Breast epithelium (tissue), 4 donors: ENCODE data around the gene CCBE1. TPM values are rescaled to one million over a fixed set of nuclear protein-coding genes. Genes with fewer than 3 reads are reported as not detected.
A peak's percentile ranks its signal among the peaks of the same experiment; 100 is the strongest.

ENCODE experiments used
- DNase-seq, 2 donors: peaks; one replicate each; pipeline ENCODE4 v3.0.0-alpha.2; 2019; ENCODE audit warnings: low spot score in 2 of 2
- H3K27ac ChIP-seq, 2 donors: fragments of 200-600 bp; sonication (generic) in 1 of 2; one replicate each; pipeline ENCODE4 v1.5.1; 2016 to 2019; ENCODE audit warnings: mild to moderate bottlenecking in 1 of 2
- H3K27me3 ChIP-seq, 2 donors: fragments of 200-600 bp; sonication (generic) in 1 of 2; one replicate each; pipeline versions ENCODE4 v1.5.1 to v1.6.0; 2017 to 2019; ENCODE audit warnings: control low read depth in 1 of 2, mild to moderate bottlenecking in 1 of 2
- H3K36me3 ChIP-seq: fragments of 200-600 bp; one replicate; pipeline ENCODE4 v1.5.1; 2019
- H3K4me1 ChIP-seq, 2 donors: fragments of 200-600 bp; sonication (generic); one replicate each; pipeline ENCODE4 v1.5.1; 2016 to 2019; ENCODE audit warnings: control low read depth in 1 of 2
- H3K4me3 ChIP-seq, 3 donors: fragments of 200-600 bp; sonication (generic); 1 replicate in 2 of 3; 2 replicates in 1 of 3; pipeline ENCODE4 v1.5.1; 2016 to 2019; ENCODE audit warnings: mild to moderate bottlenecking in 3 of 3, moderate library complexity in 2 of 3
- H3K9me3 ChIP-seq, 2 donors: fragments of 200-600 bp; sonication (generic) in 1 of 2; one replicate each; pipeline ENCODE4 v1.5.1; 2016 to 2019; ENCODE audit warnings: control low read depth in 1 of 2
- POLR2A ChIP-seq: fragments of 450-650 bp; IDR thresholded peaks from one replicate; pipeline ENCODE4 v1.6.1; 2016; ENCODE audit warnings: antibody characterized with exemption, mild to moderate bottlenecking, moderate library complexity
- POLR2AphosphoS5 ChIP-seq, 3 donors: sonication (generic); formaldehyde crosslinking; IDR thresholded peaks; one replicate each; pipeline ENCODE4 v1.6.1; 2017; ENCODE audit warnings: antibody characterized with exemption in 3 of 3
- intact Hi-C: fragments of 100-400 bp; cut with DNase I; formaldehyde crosslinking; loops from one replicate; pipeline ENCODE4 v1.15.1; 2023; ENCODE audit warnings: low total_unique reads
- total RNA-seq, 3 donors: library from RNA; depleted of rRNA; stranded (reverse); fragments of >200 nt; gene quantifications; one replicate each; pipeline ENCODE4 v1.1.0, GENCODE V29; 2016
- TF ChIP-seq, protein P1 (sequence below), 3 donors: fragments of 450-650 bp; IDR thresholded peaks; one replicate each; pipeline ENCODE4 v1.5.1; 2016 to 2017; ENCODE audit warnings: antibody characterized with exemption in 3 of 3, mild to moderate bottlenecking in 3 of 3, moderate library complexity in 3 of 3

CCBE1 gene
- total RNA-seq, 3 donors from 2014 or later = 3.5 to 4.9 (median 4.0) TPM

DNA sequence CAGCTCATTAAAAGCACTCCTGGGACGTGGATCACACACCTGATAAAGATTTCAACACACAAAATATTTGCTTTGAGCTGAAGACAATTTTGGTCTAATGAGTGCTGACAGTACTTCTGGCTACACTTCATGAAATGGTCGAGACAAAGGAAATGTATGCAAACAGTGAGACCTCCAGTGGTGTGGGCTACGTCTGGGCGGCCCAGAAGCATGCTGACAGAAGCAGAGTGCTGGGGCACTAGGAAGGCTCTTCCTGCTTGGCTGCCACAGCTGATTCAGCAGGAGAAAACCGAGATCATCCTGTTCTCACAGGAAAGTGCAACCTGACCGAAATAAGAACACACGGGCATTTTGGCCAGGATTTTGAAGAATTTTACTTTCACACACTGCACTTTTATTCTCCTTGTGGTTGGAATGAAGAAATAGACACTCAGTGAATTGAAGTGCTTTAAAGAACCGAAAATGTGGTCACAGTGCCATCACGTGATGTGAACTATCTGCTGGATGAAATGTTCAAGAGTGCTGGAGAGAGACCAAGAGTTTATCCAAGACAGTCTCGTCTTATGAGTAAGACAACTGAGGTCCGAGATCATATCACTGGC, 149.5 kb downstream of the CCBE1 start:
- H3K36me3 ChIP-seq = no peaks in the 10 kb centered on the region
- peak overlapping the region; percentile 1 to 31 for H3K27ac ChIP-seq
- DNase-seq = peak in 1 of 2 donors; percentile 45
- H3K4me1 ChIP-seq = peaks cover 0 to 5% of the 10 kb centered on the region in 2 donors
- H3K4me3 ChIP-seq = peak overlapping the region in 1 of 3 donors; percentile 0
- no peaks in the 10 kb centered on the region for H3K27me3 ChIP-seq
- no peaks in the 10 kb centered on the region for H3K9me3 ChIP-seq
- TF ChIP-seq, protein P1, sequence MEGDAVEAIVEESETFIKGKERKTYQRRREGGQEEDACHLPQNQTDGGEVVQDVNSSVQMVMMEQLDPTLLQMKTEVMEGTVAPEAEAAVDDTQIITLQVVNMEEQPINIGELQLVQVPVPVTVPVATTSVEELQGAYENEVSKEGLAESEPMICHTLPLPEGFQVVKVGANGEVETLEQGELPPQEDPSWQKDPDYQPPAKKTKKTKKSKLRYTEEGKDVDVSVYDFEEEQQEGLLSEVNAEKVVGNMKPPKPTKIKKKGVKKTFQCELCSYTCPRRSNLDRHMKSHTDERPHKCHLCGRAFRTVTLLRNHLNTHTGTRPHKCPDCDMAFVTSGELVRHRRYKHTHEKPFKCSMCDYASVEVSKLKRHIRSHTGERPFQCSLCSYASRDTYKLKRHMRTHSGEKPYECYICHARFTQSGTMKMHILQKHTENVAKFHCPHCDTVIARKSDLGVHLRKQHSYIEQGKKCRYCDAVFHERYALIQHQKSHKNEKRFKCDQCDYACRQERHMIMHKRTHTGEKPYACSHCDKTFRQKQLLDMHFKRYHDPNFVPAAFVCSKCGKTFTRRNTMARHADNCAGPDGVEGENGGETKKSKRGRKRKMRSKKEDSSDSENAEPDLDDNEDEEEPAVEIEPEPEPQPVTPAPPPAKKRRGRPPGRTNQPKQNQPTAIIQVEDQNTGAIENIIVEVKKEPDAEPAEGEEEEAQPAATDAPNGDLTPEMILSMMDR (IDR thresholded peaks at IDR 0.05) = peak; percentile 12 to 49 (median 34)
- TF ChIP-seq POLR2AphosphoS5 (IDR thresholded peaks at IDR 0.05) (peak in 2 of 3 donors; percentile 45 to 54), POLR2A (no peak)
- intact Hi-C loops = no loop called here

DNA sequence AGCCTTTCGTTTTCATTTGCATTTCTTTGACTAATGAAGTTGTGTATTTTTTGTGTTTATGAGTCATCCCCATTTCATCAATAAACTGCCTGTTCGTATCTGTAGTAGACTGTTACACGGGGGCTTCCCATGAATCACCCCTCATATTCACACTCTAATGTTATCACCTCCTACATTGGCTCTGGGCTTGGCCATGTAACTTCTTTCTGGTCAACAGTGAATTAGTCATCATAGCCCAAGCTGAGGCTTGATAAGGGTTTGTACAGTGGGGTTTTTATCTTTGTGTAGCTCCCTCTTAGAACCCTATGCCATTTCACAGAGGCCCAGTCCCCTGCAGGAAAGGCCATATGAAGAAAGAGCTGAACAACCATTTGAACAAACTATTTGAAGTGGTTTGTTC, 151.0 kb downstream of the CCBE1 start:
- TF ChIP-seq, protein P1 (IDR thresholded peaks at IDR 0.05) = no peak
- TF ChIP-seq POLR2A (no peak), POLR2AphosphoS5 (IDR thresholded peaks at IDR 0.05) (no peak)

DNA sequence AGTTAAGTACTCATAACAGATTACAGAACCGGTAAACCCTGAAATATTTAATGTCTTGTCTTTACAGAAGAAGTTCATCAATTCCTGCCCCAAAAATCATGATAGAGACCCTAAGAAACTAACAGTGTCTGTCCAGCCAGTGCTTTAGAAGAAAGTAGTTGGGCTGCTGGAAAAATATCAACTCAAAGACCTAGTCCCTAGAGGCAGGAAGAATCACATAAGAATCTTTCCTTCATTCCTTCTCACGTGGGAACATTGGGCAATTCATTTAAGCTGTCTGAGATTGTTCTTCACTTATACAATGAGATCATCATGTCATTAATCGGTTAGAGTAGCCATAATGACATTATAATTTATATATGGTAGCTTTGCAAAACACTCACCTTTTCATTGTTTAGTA, 156.4 kb downstream of the CCBE1 start:
- Histone ChIP-seq H3K4me3 (no peak overlapping the region), H3K27me3 (no peaks in the 10 kb centered on the region), H3K36me3 (no peaks in the 10 kb centered on the region), H3K4me1 (no peaks in the 10 kb centered on the region), H3K9me3 (no peaks in the 10 kb centered on the region), H3K27ac (no peak overlapping the region)
- no peak for TF ChIP-seq POLR2AphosphoS5 (IDR thresholded peaks at IDR 0.05)
- TF ChIP-seq, protein P1 (IDR thresholded peaks at IDR 0.05) = no peak
- no peak for TF ChIP-seq POLR2A
- DNase-seq = no peak
- intact Hi-C loops = no loop called here

More for the DNA sequence above, 151.0 kb downstream of the CCBE1 start:
- no peak overlapping the region for H3K27ac ChIP-seq
- no peak for DNase-seq
- H3K36me3 ChIP-seq = no peaks in the 10 kb centered on the region
- no peaks in the 10 kb centered on the region for H3K27me3 ChIP-seq
- no peak overlapping the region for H3K4me3 ChIP-seq
- H3K4me1 ChIP-seq = peaks cover 0 to 5% of the 10 kb centered on the region in 2 donors
- no peaks in the 10 kb centered on the region for H3K9me3 ChIP-seq
- intact Hi-C loops = no loop called here

DNA sequence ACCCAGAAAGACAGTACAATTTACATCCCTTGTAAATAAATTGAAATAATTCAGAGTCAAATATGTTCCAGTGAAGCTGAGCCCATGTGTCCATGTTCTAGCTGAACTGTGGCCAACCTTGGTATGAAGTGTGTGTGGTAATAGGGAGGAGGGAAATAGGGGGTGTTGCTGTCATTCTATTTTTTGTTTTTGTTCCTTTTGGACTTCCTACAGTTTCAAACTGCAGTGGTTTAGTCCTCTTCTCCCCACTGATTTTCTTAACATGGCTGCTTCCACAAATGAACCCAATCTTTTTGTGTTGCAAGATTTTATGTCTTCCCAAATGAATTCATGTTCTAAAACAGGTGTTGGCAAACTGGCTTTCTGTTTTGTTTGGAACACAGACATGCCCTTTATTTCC, 156.9 kb downstream of the CCBE1 start:
- TF ChIP-seq POLR2AphosphoS5 (IDR thresholded peaks at IDR 0.05) = no peak
- TF ChIP-seq, protein P1 (IDR thresholded peaks at IDR 0.05) = no peak
- no peak for TF ChIP-seq POLR2A
- no peak for DNase-seq
- H3K4me3 ChIP-seq = no peak overlapping the region
- H3K27me3 ChIP-seq = no peaks in the 10 kb centered on the region
- no peak overlapping the region for H3K27ac ChIP-seq
- no peaks in the 10 kb centered on the region for H3K4me1 ChIP-seq
- H3K9me3 ChIP-seq = no peaks in the 10 kb centered on the region
- no peaks in the 10 kb centered on the region for H3K36me3 ChIP-seq
- intact Hi-C loops = no loop called here

DNA sequence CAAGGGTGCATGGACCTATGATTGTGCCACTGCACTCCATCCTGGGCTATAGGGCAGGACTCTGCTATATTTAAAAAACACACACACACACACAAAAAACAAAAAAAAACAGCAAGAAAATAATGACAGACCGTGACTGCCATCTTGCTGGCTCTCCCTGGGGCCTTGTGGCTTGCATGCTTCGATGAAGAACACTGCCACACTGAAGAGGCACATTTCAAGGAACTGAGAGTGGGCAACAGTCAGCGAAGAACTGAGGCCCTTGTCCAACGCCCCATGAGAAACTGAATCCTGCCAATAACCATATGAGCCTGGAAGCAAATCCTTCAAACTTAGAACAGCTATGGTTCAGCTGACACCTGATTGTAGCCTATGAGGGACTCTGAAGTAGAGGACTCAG, 158.1 kb downstream of the CCBE1 start:
- H3K27me3 ChIP-seq = no peaks in the 10 kb centered on the region
- H3K36me3 ChIP-seq = no peaks in the 10 kb centered on the region
- H3K4me3 ChIP-seq = no peak overlapping the region
- H3K27ac ChIP-seq = no peak overlapping the region
- intact Hi-C loops = no loop called here
- H3K4me1 ChIP-seq = no peaks in the 10 kb centered on the region
- DNase-seq = no peak
- no peaks in the 10 kb centered on the region for H3K9me3 ChIP-seq
- TF ChIP-seq POLR2A = no peak
- no peak for TF ChIP-seq POLR2AphosphoS5 (IDR thresholded peaks at IDR 0.05)
- TF ChIP-seq, protein P1 (IDR thresholded peaks at IDR 0.05) = no peak
